Measurements from ENCODE around the gene PPIA. TPM values are rescaled to one million over a fixed set of nuclear protein-coding genes. Genes with fewer than 3 reads are reported as not detected.
A peak's percentile ranks its signal among the peaks of the same experiment; 100 is the strongest.

Gene PPIA
- total RNA-seq, 2 donors from 2014 or later = 352 to 366 TPM

DNA sequence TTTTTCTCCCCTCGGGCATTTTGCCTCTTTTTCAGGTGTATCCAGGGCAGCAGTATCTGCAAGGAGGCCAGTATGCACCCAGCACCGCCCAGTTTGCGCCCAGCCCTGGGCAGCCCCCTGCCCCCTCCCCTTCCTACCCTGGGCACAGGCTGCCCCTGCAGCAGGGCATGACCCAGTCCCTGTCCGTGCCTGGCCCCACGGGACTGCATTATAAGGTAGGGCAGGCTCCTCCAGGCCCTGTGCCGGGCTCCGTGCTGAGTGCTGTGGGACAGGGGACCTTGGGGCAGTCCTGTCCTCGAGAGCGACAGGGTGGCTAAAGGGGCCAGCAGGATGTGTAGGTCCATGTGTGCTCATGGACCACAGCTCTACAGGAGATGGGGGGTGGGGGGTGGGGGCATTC, 37.2 kb upstream of the PPIA start:
- ATAC-seq (no peak), DNase-seq (no peak)
- Histone ChIP-seq H3K36me3 (replicated peaks in 1 of 2; ENCODE audit: insufficient read depth in 1 of 2, low read depth in 2 of 2) (peaks cover 0 to 36% of the 10 kb centered on the region in 2 donors), H3K9me3 (no peaks in the 10 kb centered on the region), H3K4me1 (peaks cover 14% of the 10 kb centered on the region), H3K27ac (no peak overlapping the region), H3K4me3 (no peak overlapping the region), H3K27me3 (no peaks in the 10 kb centered on the region)
- TF ChIP-seq CTCF (IDR thresholded peaks at IDR 0.05) = no peak
- no peak for TF ChIP-seq POLR2A (IDR thresholded peaks at IDR 0.05)
- WGBS, 2 donors = 89 to 92% methylated on average over 3 to 9 of the region's 9 CpGs
- intact Hi-C loops (cut with DNase I) = no loop called here

DNA sequence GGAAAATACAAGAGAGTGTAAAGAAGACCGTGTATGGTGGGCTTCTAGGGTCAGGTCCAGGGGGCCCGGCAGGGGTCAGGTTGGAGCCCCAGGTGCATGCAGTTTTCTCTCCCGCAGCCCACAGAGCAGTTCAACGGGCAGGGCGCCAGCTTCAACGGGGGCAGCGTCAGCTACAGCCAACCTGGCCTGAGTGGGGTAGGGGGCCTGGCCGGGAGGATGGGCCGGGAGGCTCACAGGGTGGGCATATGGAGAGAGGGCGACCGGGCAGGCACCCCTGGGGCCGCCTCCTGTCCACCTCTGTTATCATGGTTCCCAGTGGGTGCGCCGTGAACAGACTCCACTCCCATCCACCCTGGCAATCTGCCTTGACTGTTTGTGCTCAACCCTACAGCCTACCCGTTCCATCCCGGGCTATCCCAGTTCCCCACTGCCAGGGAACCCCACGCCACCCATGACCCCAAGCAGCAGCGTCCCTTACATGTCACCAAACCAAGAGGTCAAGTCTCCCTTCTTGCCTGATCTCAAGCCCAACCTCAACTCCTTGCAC, 36.4 kb upstream of the PPIA start:
- DNase-seq (no peak), ATAC-seq (no peak)
- no peaks in the 10 kb centered on the region for H3K9me3 ChIP-seq
- 91% methylated on average over 17 to 18 of the region's 18 CpGs for WGBS, 2 donors
- H3K4me1 ChIP-seq = peaks cover 7% of the 10 kb centered on the region
- intact Hi-C loops (cut with DNase I) = no loop called here
- TF ChIP-seq POLR2A (IDR thresholded peaks at IDR 0.05) (no peak), CTCF (IDR thresholded peaks at IDR 0.05) (no peak)
- H3K27me3 ChIP-seq = no peaks in the 10 kb centered on the region
- H3K4me3 ChIP-seq = no peak overlapping the region
- peaks cover 0 to 41% of the 10 kb centered on the region in 2 donors for H3K36me3 ChIP-seq (replicated peaks in 1 of 2; ENCODE audit: insufficient read depth in 1 of 2, low read depth in 2 of 2)
- no peak overlapping the region for H3K27ac ChIP-seq

GRCh38 chr7:44761207-44762161, 35.0 kb upstream of the PPIA start:
- no peak overlapping the region for H3K4me3 ChIP-seq
- H3K4me1 ChIP-seq = no peaks in the 10 kb centered on the region
- H3K36me3 ChIP-seq (replicated peaks in 1 of 2; ENCODE audit: insufficient read depth in 1 of 2, low read depth in 2 of 2) = peaks cover 12 to 41% of the 10 kb centered on the region in 2 donors
- no peak overlapping the region for H3K27ac ChIP-seq
- TF ChIP-seq CTCF (IDR thresholded peaks at IDR 0.05) (no peak), POLR2A (IDR thresholded peaks at IDR 0.05) (no peak)
- ATAC-seq (no peak), DNase-seq (peak in 2 of 4 donors; percentile 32 to 56)
- WGBS, 2 donors = 79 to 91% methylated on average over 12 to 26 of the region's 48 CpGs
- H3K27me3 ChIP-seq = no peaks in the 10 kb centered on the region
- intact Hi-C loops (cut with DNase I) = no loop called here
- no peaks in the 10 kb centered on the region for H3K9me3 ChIP-seq

- Histone ChIP-seq H3K27me3 (no peaks in the 10 kb centered on the region), H3K4me3 (no peak overlapping the region), H3K36me3 (replicated peaks in 1 of 2; ENCODE audit: insufficient read depth in 1 of 2, low read depth in 2 of 2) (peaks cover 12 to 34% of the 10 kb centered on the region in 2 donors), H3K9me3 (no peaks in the 10 kb centered on the region), H3K27ac (no peak overlapping the region), H3K4me1 (peaks cover 6% of the 10 kb centered on the region)
- WGBS, 2 donors = 83 to 94% methylated on average over 9 of the region's 9 CpGs
- intact Hi-C loops (cut with DNase I) = no loop called here
- ATAC-seq = no peak
- DNase-seq = no peak
- TF ChIP-seq POLR2A (IDR thresholded peaks at IDR 0.05) (no peak), CTCF (IDR thresholded peaks at IDR 0.05) (no peak)
Measured at GRCh38 chr7:44762300-44762699, 34.2 kb upstream of the PPIA start.
